H1 (cell line): ENCODE data around the gene NKIRAS2. TPM values are rescaled to one million over a fixed set of nuclear protein-coding genes. Genes with fewer than 3 reads are reported as not detected.
A peak's percentile ranks its signal among the peaks of the same experiment; 100 is the strongest.

Experiments
- CTCF ChIA-PET: fragments of 300-600 bp; sonication (Branson Sonifier 250); formaldehyde crosslinking; loops from one replicate; lab custom pipeline; 2021; ENCODE audit not compliant: partially characterized antibody; lab: Charles Lee
- POLR2A ChIA-PET: fragments of 300-600 bp; sonication (Branson Sonifier 250); formaldehyde crosslinking; loops from one replicate; lab custom pipeline; 2021; ENCODE audit warnings: inconsistent platforms; ENCODE audit not compliant: partially characterized antibody; lab: Charles Lee
- DNase-seq, 2 experiments: peaks; one replicate each; pipeline versions ENCODE4 v3.0.0 to v3.0.0-alpha.2; 2010 to 2022; ENCODE audit warnings: low spot score in 2 of 2, low read depth in 1 of 2, mixed read lengths in 1 of 2
- FAIRE-seq: peaks from 2 replicates; lab custom pipeline; 2011; peaks lifted over from hg19 to GRCh38; lab: Jason Lieb, UNC
- H2AFZ ChIP-seq: 2 replicates; pipeline ENCODE4 v1.8.1; 2012; ENCODE audit warnings: low read length, inconsistent platforms
- H2AK5ac ChIP-seq: 2 replicates; pipeline ENCODE4 v1.6.1; 2013; ENCODE audit warnings: low read depth, low read length
- H2BK120ac ChIP-seq: replicated peaks from 2 replicates; pipeline ENCODE3; 2013; ENCODE audit warnings: low read depth, low read length, inconsistent platforms
- H2BK12ac ChIP-seq: 2 replicates; pipeline ENCODE4 v1.6.1; 2013; ENCODE audit warnings: low read depth, low read length
- H2BK15ac ChIP-seq: 2 replicates; pipeline ENCODE4 v1.6.1; 2013; ENCODE audit warnings: low read length
- H2BK20ac ChIP-seq: 2 replicates; pipeline ENCODE4 v1.6.1; 2013; ENCODE audit warnings: low read length
- H2BK5ac ChIP-seq: 2 replicates; pipeline ENCODE4 v1.6.1; 2013; ENCODE audit warnings: low read depth, low read length
- H3K14ac ChIP-seq: 2 replicates; pipeline ENCODE4 v1.6.1; 2013; ENCODE audit warnings: inconsistent platforms; ENCODE audit not compliant: insufficient read length
- H3K18ac ChIP-seq: 2 replicates; pipeline ENCODE4 v1.6.1; 2013; ENCODE audit warnings: low read length; ENCODE audit errors: extremely low read depth
- H3K23ac ChIP-seq: 2 replicates; pipeline ENCODE4 v1.6.1; 2013; ENCODE audit warnings: inconsistent platforms; ENCODE audit not compliant: insufficient read length
- H3K23me2 ChIP-seq: 2 replicates; pipeline ENCODE4 v1.6.1; 2013; ENCODE audit warnings: low read depth, low read length
- H3K27ac ChIP-seq: 2 replicates; pipeline ENCODE4 v1.6.1; 2011; ENCODE audit warnings: low read depth, low read length, inconsistent platforms
- H3K27me3 ChIP-seq, 4 experiments: replicated peaks in 1 of 4; 1 replicate in 1 of 4; 2 replicates in 3 of 4; pipeline versions ENCODE4 v1.6.1 to v1.8.1; 2011 to 2013; ENCODE audit warnings: low read length in 3 of 4, mild to moderate bottlenecking in 3 of 4, inconsistent platforms in 2 of 4, mixed read lengths in 2 of 4, moderate library complexity in 1 of 4; ENCODE audit not compliant: control insufficient read depth in 3 of 4, insufficient read depth in 3 of 4; ENCODE audit errors: extremely low read depth in 1 of 4
- H3K36me3 ChIP-seq, 4 experiments: 2 replicates each; pipeline versions ENCODE4 v1.6.1 to v1.8.1; 2011 to 2013; ENCODE audit warnings: mild to moderate bottlenecking in 4 of 4, low read length in 3 of 4, moderate library complexity in 2 of 4, control low read depth in 1 of 4, inconsistent platforms in 1 of 4; ENCODE audit not compliant: insufficient read depth in 4 of 4, control insufficient read depth in 2 of 4
- H3K4ac ChIP-seq: replicated peaks from 2 replicates; pipeline ENCODE3; 2013; ENCODE audit warnings: low read length, low read depth, mixed read lengths, inconsistent platforms; ENCODE audit not compliant: insufficient read length
- H3K4me1 ChIP-seq, 4 experiments: replicated peaks in 1 of 4; 1 replicate in 1 of 4; 2 replicates in 3 of 4; pipeline versions ENCODE4 v1.6.1 to v1.8.1; 2011 to 2013; ENCODE audit warnings: low read length in 3 of 4, inconsistent platforms in 2 of 4, mixed read lengths in 1 of 4; ENCODE audit not compliant: insufficient read depth in 4 of 4, control insufficient read depth in 3 of 4
- H3K4me2 ChIP-seq, 2 experiments: 2 replicates each; pipeline versions ENCODE4 v1.6.1 to v1.8.1; 2011 to 2013; ENCODE audit warnings: low read depth in 2 of 2, low read length in 2 of 2, control low read depth in 1 of 2, inconsistent platforms in 1 of 2, mild to moderate bottlenecking in 1 of 2; ENCODE audit not compliant: insufficient read depth in 1 of 2
- H3K4me3 ChIP-seq, 4 experiments: fragments of 200-600, 300-600 bp in 1 of 4; sonication (generic), shearing (Covaris generic), sonication (Bioruptor Twin) in 1 of 4; 2 replicates each; pipeline versions ENCODE4 v1.5.1 to v1.8.1; 2011 to 2016; ENCODE audit warnings: low read length in 4 of 4, low read depth in 3 of 4, control low read depth in 2 of 4, inconsistent platforms in 2 of 4, mild to moderate bottlenecking in 2 of 4, mixed read lengths in 1 of 4, moderate library complexity in 1 of 4; ENCODE audit not compliant: insufficient read depth in 2 of 4; ENCODE audit errors: extremely low read depth in 1 of 4
- H3K56ac ChIP-seq: replicated peaks from 2 replicates; pipeline ENCODE3; 2013; ENCODE audit warnings: low read depth, mild to moderate bottlenecking, mixed read lengths, low read length, inconsistent platforms; ENCODE audit not compliant: insufficient read length
- H3K79me1 ChIP-seq: 2 replicates; pipeline ENCODE4 v1.6.1; 2013; ENCODE audit warnings: low read depth, low read length, control low read depth
- H3K79me2 ChIP-seq, 2 experiments: 2 replicates each; pipeline versions ENCODE4 v1.6.1 to v1.8.1; 2012 to 2013; ENCODE audit warnings: low read length in 2 of 2, mild to moderate bottlenecking in 2 of 2, inconsistent platforms in 1 of 2; ENCODE audit not compliant: insufficient read depth in 2 of 2, control insufficient read depth in 1 of 2
- H3K9ac ChIP-seq, 4 experiments: replicated peaks in 1 of 4; 1 replicate in 1 of 4; 2 replicates in 3 of 4; pipeline versions ENCODE4 v1.6.1 to v1.8.1; 2011 to 2013; ENCODE audit warnings: low read depth in 3 of 4, low read length in 3 of 4, control low read depth in 2 of 4, mild to moderate bottlenecking in 2 of 4, moderate library complexity in 2 of 4, inconsistent platforms in 1 of 4; ENCODE audit errors: extremely low read depth in 1 of 4
- H3K9me3 ChIP-seq, 2 experiments: 2 replicates each; pipeline versions ENCODE4 v1.6.1 to v1.8.1; 2012 to 2013; ENCODE audit warnings: mild to moderate bottlenecking in 2 of 2, moderate library complexity in 2 of 2, control low read depth in 1 of 2, inconsistent platforms in 1 of 2, low read depth in 1 of 2, low read length in 1 of 2, mixed read lengths in 1 of 2; ENCODE audit not compliant: insufficient read depth in 2 of 2
- H4K20me1 ChIP-seq, 2 experiments: replicated peaks in 1 of 2; 2 replicates each; pipeline versions ENCODE3 to v1.8.1; 2011 to 2013; ENCODE audit warnings: inconsistent platforms in 2 of 2, low read length in 2 of 2, mild to moderate bottlenecking in 1 of 2; ENCODE audit not compliant: insufficient read depth in 2 of 2, control insufficient read depth in 1 of 2
- H4K5ac ChIP-seq: 2 replicates; pipeline ENCODE4 v1.6.1; 2013; ENCODE audit warnings: low read length, low read depth, mixed read lengths, inconsistent platforms; ENCODE audit not compliant: insufficient read length
- H4K8ac ChIP-seq: 2 replicates; pipeline ENCODE4 v1.8.0; 2013; ENCODE audit warnings: mild to moderate bottlenecking, moderate library complexity, low read length, inconsistent platforms; ENCODE audit not compliant: insufficient read depth; ENCODE audit errors: extremely low read depth
- H4K91ac ChIP-seq: replicated peaks from 2 replicates; pipeline ENCODE3; 2013; ENCODE audit warnings: low read length, mixed read lengths, inconsistent platforms; ENCODE audit not compliant: insufficient read length
- BCL11A ChIP-seq, 2 experiments: IDR thresholded peaks; one replicate each; pipeline ENCODE4 v1.6.1; 2011; ENCODE audit warnings: low read depth in 2 of 2, low read length in 2 of 2, mild to moderate bottlenecking in 2 of 2
- JUN ChIP-seq: IDR thresholded peaks from 2 replicates; pipeline ENCODE4 v1.6.1; 2011; ENCODE audit warnings: low read depth, mild to moderate bottlenecking, improper control_type of control experiment, low read length
- SIX5 ChIP-seq: IDR thresholded peaks from 2 replicates; pipeline ENCODE4 v1.6.1; 2011; ENCODE audit warnings: mild to moderate bottlenecking, low read depth, low read length
- SP2 ChIP-seq: IDR thresholded peaks from 2 replicates; pipeline ENCODE4 v1.6.1; 2012; ENCODE audit warnings: mild to moderate bottlenecking, low read length, inconsistent platforms
- TAF7 ChIP-seq: optimal IDR thresholded peaks from 2 replicates; pipeline ENCODE3; 2011; ENCODE audit warnings: low read depth, mild to moderate bottlenecking, inconsistent platforms, low read length, moderate library complexity, borderline replicate concordance
- TEAD4 ChIP-seq: IDR thresholded peaks from 2 replicates; pipeline ENCODE4 v1.6.1; 2012; ENCODE audit warnings: low read depth, low read length, inconsistent platforms, mixed read lengths
- WGBS, 2 experiments: shearing (Covaris generic) in 1 of 2; methylation state at CpG; one replicate each; pipeline versions ENCODE4 v1.1.6 to v1.1.7; 2013 to 2015; ENCODE audit warnings: low lambda C conversion rate in 2 of 2, mixed read lengths in 2 of 2, inconsistent platforms in 1 of 2, low coverage in 1 of 2, missing lambda C conversion rate in 1 of 2; ENCODE audit not compliant: insufficient replicate concordance in 2 of 2, insufficient coverage in 1 of 2, insufficient read length in 1 of 2; ENCODE audit errors: extremely low coverage in 1 of 2, missing lambda C conversion rate in 1 of 2; 5-methylcytosine and 5-hydroxymethylcytosine counted together
- polyA plus RNA-seq, 7 experiments: library from polyadenylated mRNA; depleted of rRNA in 3 of 7; stranded (reverse) in 5 of 7; unstranded in 2 of 7; fragments of >200 nt in 5 of 7; fragments of 200-250 nt in 2 of 7; gene quantifications; 1 replicate in 5 of 7; 2 replicates in 1 of 7; 4 replicates in 1 of 7; pipeline versions ENCODE4 v1.2.1 to v1.2.3, GENCODE V29; 2011 to 2013; ENCODE audit warnings: missing spikeins in 2 of 7, mixed read lengths in 2 of 7
- total RNA-seq: library from RNA; stranded (reverse); fragmentation: NEBNext Ultra II Directional; extraction: Animal tissue kit (Norgen Biotek cat#: 25700); gene quantifications from 2 replicates; pipeline ENCODE4 v1.2.1, GENCODE V29; 2021

NKIRAS2 gene
- total and polyA plus RNA-seq, 2 of the 8 experiments (the other 6 are each of a cell fraction or from before 2014, with no cell fraction given): 34.5 to 51.1 TPM

DNA sequence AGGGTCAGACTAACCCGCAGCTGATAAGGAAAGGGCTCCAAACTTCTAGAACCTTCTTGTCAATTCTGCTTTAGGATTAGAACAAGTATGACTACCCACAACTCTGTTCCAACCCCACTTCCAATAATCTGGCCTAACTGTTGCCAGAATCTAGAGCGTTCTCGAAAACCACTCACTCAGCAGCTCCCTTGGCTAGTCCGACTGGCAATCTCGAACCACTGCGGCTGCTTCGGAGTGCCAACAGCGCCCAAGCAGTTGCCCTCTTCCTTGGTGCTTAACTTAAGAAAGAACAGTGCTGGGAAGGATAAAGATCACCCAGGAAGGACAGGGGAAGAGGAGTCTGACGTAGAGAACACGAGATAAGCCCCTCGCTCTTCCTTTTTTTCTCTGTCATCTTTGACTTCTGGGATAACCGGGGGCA lies 3.5 kb upstream of the NKIRAS2 start:
- H2BK120ac ChIP-seq: no peak overlapping the region
- no peaks in the 10 kb centered on the region for H3K79me1 ChIP-seq
- H3K36me3 ChIP-seq: peaks cover 0 to 4% (median 0%) of the 10 kb centered on the region in 4 experiments; a peak in 1 of 8 replicates
- TF ChIP-seq SP2 (no peak), BCL11A (IDR thresholded peaks at IDR 0.05; ENCODE audit: low read depth in 2 of 2, low read length in 2 of 2) (no peak), TAF7 (peak; percentile 21), SIX5 (no peak), TEAD4 (no peak), JUN (no peak)
- 27% methylated on average over 12 of the region's 12 CpGs; no CpG with 5 or more reads in 1 of the 2 experiments for WGBS, 2 experiments
- H2BK5ac ChIP-seq: peak overlapping the region; percentile 100
- H3K4me1 ChIP-seq: peaks cover 7 to 21% (median 11%) of the 10 kb centered on the region in 4 experiments
- no peak overlapping the region for H3K14ac ChIP-seq
- H3K23me2 ChIP-seq: peaks cover 19% of the 10 kb centered on the region
- peak overlapping the region; percentile 99 for H3K18ac ChIP-seq
- H3K9me3 ChIP-seq: no peaks in the 10 kb centered on the region
- no peak overlapping the region for H2AFZ ChIP-seq
- no peaks in the 10 kb centered on the region for H3K27me3 ChIP-seq
- H4K5ac ChIP-seq: peak overlapping the region; percentile 69
- no peak overlapping the region for H2BK20ac ChIP-seq
- peak overlapping the region; percentile 98 for H3K27ac ChIP-seq
- H3K4me2 ChIP-seq: peak overlapping the region; percentile 90
- H3K79me2 ChIP-seq: peaks cover 26 to 68% of the 10 kb centered on the region in 2 experiments
- H3K23ac ChIP-seq: no peak overlapping the region
- H4K20me1 ChIP-seq: no peaks in the 10 kb centered on the region
- ChIA-PET CTCF (interaction anchor here (0.6 to 38.8 kb wide), 9 partner anchors 12 to 215 kb away, joined by 3 to 1084 read pairs (median 5); partner anchors contain the start of genes DHX58, HSPB9, KAT2A and ZNF385C), POLR2A (interaction anchor here (0.6 to 6.2 kb wide), 28 partner anchors 10 to 417 kb away, joined by 3 to 67 read pairs (median 4); partner anchors contain the start of genes ACLY, CNP, EIF1 and HAP1)
- H3K4me3 ChIP-seq: peak overlapping the region; percentile 85 to 99 (median 96)
- peak overlapping the region; percentile 95 for H3K56ac ChIP-seq
- peak overlapping the region; percentile 29 for H2AK5ac ChIP-seq
- H3K4ac ChIP-seq: peak overlapping the region; percentile 69
- peak overlapping the region; percentile 100 for H4K91ac ChIP-seq
- H2BK12ac ChIP-seq: peak overlapping the region; percentile 99
- no peak overlapping the region for H4K8ac ChIP-seq
- peak overlapping the region; percentile 18; the same call in 1 of the 2 replicates for H2BK15ac ChIP-seq
- DNase-seq (no peak), FAIRE-seq (no peak)
- H3K9ac ChIP-seq: peak overlapping the region; percentile 95 to 99 (median 97)
